HAP-1 (cell line): Measurements from ENCODE around the gene PLXNA1.

Experiments
- DNase-seq, 2 experiments: peaks; one replicate each; pipeline ENCODE4 v3.0.0-alpha.2; 2016 to 2020; ENCODE audit warnings: low spot score in 2 of 2
- H3K27me3 ChIP-seq: fragments of 250-450 bp; sonication (Bioruptor Pico); 2 replicates; pipeline ENCODE4 v1.5.1; 2020; ENCODE audit warnings: low read depth, mild to moderate bottlenecking, moderate library complexity
- H3K36me3 ChIP-seq: fragments of 250-450 bp; sonication (Bioruptor Pico); replicated peaks from 2 replicates; pipeline ENCODE4 v1.5.1; 2020; ENCODE audit warnings: mild to moderate bottlenecking
- H3K4me1 ChIP-seq: fragments of 250-450 bp; sonication (Bioruptor Pico); 2 replicates; pipeline ENCODE4 v1.5.1; 2020; ENCODE audit warnings: mild to moderate bottlenecking
- H3K4me3 ChIP-seq: fragments of 250-450 bp; sonication (Bioruptor Pico); 2 replicates; pipeline ENCODE4 v1.5.1; 2020; ENCODE audit warnings: mild to moderate bottlenecking, moderate library complexity
- H3K9me3 ChIP-seq: fragments of 250-450 bp; sonication (Bioruptor Pico); 2 replicates; pipeline ENCODE4 v1.5.1; 2020; ENCODE audit warnings: mild to moderate bottlenecking, moderate library complexity
- in situ Hi-C: fragments of 300-500 bp; cut with MboI; formaldehyde crosslinking; loops from 3 replicates; pipeline ENCODE4 v1.14.3; 2020; ENCODE audit warnings: low sequenced_read_pairs, inconsistent platforms, mixed read lengths

PLXNA1 gene

DNA sequence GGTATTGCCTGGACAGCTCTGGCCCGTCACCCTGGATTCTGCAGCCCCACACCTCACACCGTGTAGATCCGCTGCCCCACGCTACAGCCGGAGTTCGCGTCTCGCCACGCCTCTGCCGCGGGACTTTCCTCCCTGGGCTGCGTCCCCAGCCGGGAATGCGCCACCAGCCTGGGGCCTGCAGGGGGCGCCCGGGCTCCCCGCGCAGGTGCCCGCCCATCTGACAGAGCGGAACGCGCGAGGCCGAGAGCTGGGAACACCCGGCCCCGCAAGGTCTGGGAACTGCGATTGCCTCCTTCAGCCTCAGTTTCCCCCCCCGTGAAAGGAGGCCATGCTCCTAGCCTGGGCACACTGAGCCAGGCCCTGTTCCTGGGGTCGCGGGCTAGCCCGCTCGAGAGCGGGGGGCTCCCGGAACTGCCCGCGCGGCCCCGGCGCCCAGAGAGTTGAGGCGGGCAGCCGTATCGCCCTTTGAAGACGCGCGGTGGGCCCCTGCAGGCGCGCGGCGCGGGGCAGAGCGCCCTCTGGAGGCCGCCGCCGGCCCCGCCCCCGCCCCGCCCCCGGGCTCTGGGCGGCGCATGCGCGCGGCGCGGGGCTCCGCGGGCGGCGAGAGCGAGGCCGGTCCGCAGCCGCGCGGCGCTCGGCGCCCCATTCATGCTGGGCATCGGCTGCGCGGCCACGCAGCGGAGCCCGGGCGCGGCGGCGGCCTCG is at the start of gene PLXNA1:
Gene PLXNA1, plus strand, starts transcription at position 645 of the 705 bp plus-strand sequence. CDS start 5,479 bp downstream, outside the sequence.
- H3K27me3 ChIP-seq, result peaks cover 7% of the 10 kb centered on the region; the same call in 1 of the 2 replicates
- peaks cover 5% of the 10 kb centered on the region; the same call in 1 of the 2 replicates for H3K4me1 ChIP-seq
- H3K4me3 ChIP-seq, result peak within 1 kb of the TSS; percentile 66
- in situ Hi-C loops, result loop anchor here (10.0 kb wide), 2 partner anchors 228 to 472 kb away; no protein-coding TSS in a partner anchor
- H3K9me3 ChIP-seq, result no peaks in the 10 kb centered on the region
- DNase-seq, result peak; percentile 60 to 78
- no peaks in the 10 kb centered on the region for H3K36me3 ChIP-seq

DNA sequence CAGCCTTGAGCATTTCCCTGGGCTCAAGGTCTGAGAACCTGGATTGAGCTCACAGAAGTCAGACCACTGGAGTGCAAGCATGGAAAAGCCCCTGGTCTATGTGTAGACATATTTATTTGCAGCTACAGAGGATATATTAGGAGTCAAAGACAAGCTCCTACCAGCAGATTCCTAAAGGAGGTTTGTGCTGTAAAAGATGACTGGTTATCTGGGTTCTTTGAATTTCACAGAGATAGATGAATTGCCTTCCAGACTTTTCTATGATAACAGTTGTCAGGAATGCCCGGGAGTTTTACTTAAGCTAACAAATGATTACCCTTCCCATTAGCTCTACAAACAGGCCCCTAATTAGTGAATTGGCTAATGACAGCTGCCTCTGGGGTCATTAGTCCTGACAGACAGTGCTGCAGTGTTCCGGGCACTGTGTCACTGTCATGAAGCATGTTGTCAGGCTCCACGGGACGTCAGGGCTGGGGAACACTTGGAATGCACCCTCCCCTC is 48.8 kb upstream of the PLXNA1 start:
- Histone ChIP-seq H3K4me1 (no peaks in the 10 kb centered on the region), H3K4me3 (no peak overlapping the region), H3K36me3 (no peaks in the 10 kb centered on the region), H3K27me3 (no peaks in the 10 kb centered on the region), H3K9me3 (no peaks in the 10 kb centered on the region)
- in situ Hi-C loops, result no loop called here
- DNase-seq, result no peak

DNA sequence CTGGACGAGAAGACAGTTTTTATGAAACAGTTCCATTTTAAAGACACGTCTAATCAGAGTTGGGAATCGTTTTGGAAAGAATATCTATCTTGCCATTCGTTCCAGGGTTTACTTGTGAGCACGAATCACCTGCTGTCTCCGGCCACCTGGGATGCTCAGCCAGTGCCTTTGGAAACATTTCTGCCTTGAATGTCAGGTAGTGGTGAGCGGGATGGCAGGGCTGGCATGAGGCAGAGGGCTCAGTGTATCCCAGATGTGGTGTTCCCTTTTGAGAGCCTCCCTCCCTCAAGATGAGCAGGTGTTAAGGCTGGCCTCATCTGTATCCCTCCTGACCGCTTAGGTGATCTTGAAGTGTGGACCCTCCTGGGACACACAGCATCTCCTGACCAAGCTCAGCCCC is 47.9 kb upstream of the PLXNA1 start:
- no peaks in the 10 kb centered on the region for H3K9me3 ChIP-seq
- H3K36me3 ChIP-seq, result no peaks in the 10 kb centered on the region
- no peaks in the 10 kb centered on the region for H3K27me3 ChIP-seq
- in situ Hi-C loops, result no loop called here
- no peak for DNase-seq
- no peak overlapping the region for H3K4me3 ChIP-seq
- no peaks in the 10 kb centered on the region for H3K4me1 ChIP-seq

GRCh38 chr3:126935756-126936509 is 47.0 kb upstream of the PLXNA1 start:
- Histone ChIP-seq H3K27me3 (no peaks in the 10 kb centered on the region), H3K9me3 (no peaks in the 10 kb centered on the region), H3K4me3 (no peak overlapping the region), H3K36me3 (no peaks in the 10 kb centered on the region), H3K4me1 (no peaks in the 10 kb centered on the region)
- no peak for DNase-seq
- in situ Hi-C loops, result no loop called here

GRCh38 chr3:126936853-126937425 is 46.0 kb upstream of the PLXNA1 start:
- Histone ChIP-seq H3K4me1 (no peaks in the 10 kb centered on the region), H3K4me3 (no peak overlapping the region), H3K9me3 (no peaks in the 10 kb centered on the region), H3K27me3 (no peaks in the 10 kb centered on the region), H3K36me3 (no peaks in the 10 kb centered on the region)
- no peak for DNase-seq
- in situ Hi-C loops, result no loop called here

DNA sequence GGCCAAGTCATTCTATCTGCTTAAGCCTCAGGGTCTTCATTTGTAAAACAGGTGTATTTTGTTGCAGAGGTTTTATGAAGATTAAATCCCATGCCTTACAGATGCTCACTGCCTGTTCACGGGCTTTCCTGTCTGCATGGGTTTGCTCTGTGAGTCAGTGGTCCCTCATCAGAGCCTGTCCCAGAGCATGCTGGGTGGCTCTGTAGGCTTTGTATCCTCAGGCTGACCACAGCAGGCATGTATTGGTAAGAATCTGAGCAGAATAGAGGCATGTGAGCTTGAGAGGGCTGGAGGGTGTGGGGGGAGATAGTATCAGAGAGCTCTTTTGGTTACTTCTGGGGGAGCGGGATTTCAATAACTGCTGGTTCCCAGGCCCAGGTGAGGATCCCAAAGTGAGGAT is 45.4 kb upstream of the PLXNA1 start:
- no peak for DNase-seq
- Histone ChIP-seq H3K4me3 (no peak overlapping the region), H3K9me3 (no peaks in the 10 kb centered on the region), H3K4me1 (no peaks in the 10 kb centered on the region), H3K27me3 (no peaks in the 10 kb centered on the region), H3K36me3 (no peaks in the 10 kb centered on the region)
- in situ Hi-C loops, result no loop called here

DNA sequence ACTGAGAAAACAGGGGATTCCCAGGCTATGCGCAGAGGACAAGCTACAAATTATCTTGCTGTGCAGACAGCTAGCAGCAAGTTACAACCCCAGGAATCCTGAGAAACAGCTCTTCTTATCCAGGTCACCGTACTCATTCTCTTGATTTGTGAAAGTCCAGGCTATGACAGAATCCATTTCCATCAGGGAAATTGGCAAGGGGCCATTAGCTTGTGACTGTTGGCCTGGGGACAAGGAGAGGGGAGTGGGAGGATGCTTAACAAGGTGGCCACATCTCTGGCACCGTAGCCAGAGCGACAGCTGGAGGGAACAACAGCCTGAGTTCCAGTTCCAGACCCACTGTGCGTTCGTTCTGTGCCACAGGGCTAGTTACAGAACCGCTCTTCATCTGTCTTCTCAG is 44.9 kb upstream of the PLXNA1 start:
- no peak for DNase-seq
- in situ Hi-C loops, result no loop called here
- Histone ChIP-seq H3K4me1 (no peaks in the 10 kb centered on the region), H3K4me3 (no peak overlapping the region), H3K36me3 (no peaks in the 10 kb centered on the region), H3K27me3 (no peaks in the 10 kb centered on the region), H3K9me3 (no peaks in the 10 kb centered on the region)

GRCh38 chr3:126938520-126939337 is 44.2 kb upstream of the PLXNA1 start:
- Histone ChIP-seq H3K36me3 (no peaks in the 10 kb centered on the region), H3K4me3 (no peak overlapping the region), H3K4me1 (no peaks in the 10 kb centered on the region), H3K9me3 (no peaks in the 10 kb centered on the region), H3K27me3 (no peaks in the 10 kb centered on the region)
- in situ Hi-C loops, result no loop called here
- no peak for DNase-seq

- Histone ChIP-seq H3K27me3 (no peaks in the 10 kb centered on the region), H3K4me3 (no peak overlapping the region), H3K9me3 (no peaks in the 10 kb centered on the region), H3K36me3 (no peaks in the 10 kb centered on the region), H3K4me1 (no peaks in the 10 kb centered on the region)
- DNase-seq, result peak in 1 of 2 experiments; percentile 29
- in situ Hi-C loops, result no loop called here
Observed at GRCh38 chr3:126939338-126939718, 43.6 kb upstream of the PLXNA1 start.

DNA sequence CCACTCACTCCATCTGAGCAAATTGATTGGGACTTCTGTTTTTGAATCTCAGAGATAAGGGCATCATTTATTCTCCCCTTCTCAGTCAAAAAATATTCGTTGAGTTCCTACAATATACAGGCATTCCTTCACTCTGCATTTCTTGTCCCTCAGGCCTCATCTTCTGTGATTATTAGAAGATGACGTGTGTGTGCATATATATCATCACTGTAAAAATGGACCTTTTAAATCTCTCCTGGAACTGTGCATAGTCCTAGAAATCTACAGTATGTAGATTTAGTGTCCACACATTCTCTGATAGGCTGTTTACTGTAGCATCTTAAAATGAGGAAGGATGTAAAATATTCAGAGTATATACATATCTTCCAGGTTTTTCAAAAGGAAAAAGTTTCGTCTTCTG is 43.2 kb upstream of the PLXNA1 start:
- no peaks in the 10 kb centered on the region for H3K4me1 ChIP-seq

DNA sequence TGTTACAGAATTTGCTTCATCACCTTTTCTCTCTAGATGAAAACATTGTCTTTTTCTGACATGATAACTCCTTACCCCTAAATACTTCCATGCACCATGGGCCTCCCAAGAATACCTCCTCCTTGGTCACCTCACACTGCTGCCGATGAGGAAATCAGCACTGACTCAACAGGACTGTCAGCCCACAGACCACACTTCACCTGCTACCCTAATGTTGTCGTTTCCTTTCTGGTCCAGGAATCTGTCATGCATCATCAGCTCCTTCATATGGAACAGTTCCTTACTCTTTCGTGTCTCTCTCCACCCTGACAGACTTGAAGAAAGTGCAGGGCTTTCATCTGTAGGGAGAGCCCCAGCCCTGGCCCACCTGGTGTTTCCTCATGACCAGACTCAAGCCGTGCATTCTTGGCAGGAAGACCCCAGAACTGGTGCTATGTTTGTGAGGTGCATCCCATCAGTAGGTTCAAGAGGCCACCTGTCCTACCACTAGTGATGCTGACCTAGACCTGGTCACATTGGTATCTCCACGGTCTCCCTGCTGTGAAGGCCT is 41.1 kb upstream of the PLXNA1 start:
- H3K4me3 ChIP-seq, result no peak overlapping the region
- no peaks in the 10 kb centered on the region for H3K36me3 ChIP-seq
- no peaks in the 10 kb centered on the region for H3K27me3 ChIP-seq
- in situ Hi-C loops, result no loop called here
- no peaks in the 10 kb centered on the region for H3K4me1 ChIP-seq
- H3K9me3 ChIP-seq, result no peaks in the 10 kb centered on the region
- no peak for DNase-seq

More for the DNA sequence above, 43.2 kb upstream of the PLXNA1 start:
- in situ Hi-C loops, result no loop called here
- no peak for DNase-seq
- Histone ChIP-seq H3K4me3 (no peak overlapping the region), H3K27me3 (no peaks in the 10 kb centered on the region), H3K36me3 (no peaks in the 10 kb centered on the region), H3K9me3 (no peaks in the 10 kb centered on the region)

GRCh38 chr3:126944089-126944965 is 38.6 kb upstream of the PLXNA1 start:
- Histone ChIP-seq H3K9me3 (no peaks in the 10 kb centered on the region), H3K27me3 (no peaks in the 10 kb centered on the region), H3K4me1 (no peaks in the 10 kb centered on the region), H3K36me3 (no peaks in the 10 kb centered on the region), H3K4me3 (no peak overlapping the region)
- in situ Hi-C loops, result no loop called here
- no peak for DNase-seq
